Renal pelvis (tissue), 4 donors: ENCODE measurements around the gene ADARB2. TPM values are rescaled to one million over a fixed set of nuclear protein-coding genes. Genes with fewer than 3 reads are reported as not detected.

Experiments
- DNase-seq: peaks from one replicate; pipeline ENCODE4 v3.0.0-alpha.2; 2013
- polyA plus RNA-seq, 3 donors: library from polyadenylated mRNA; unstranded; fragments of 120-200 nt; gene quantifications; one replicate each; pipeline ENCODE4 v1.2.1, GENCODE V29; 2013; ENCODE audit not compliant: insufficient read length in 3 of 3

The ADARB2 gene
- polyA plus RNA-seq, 3 donors: 0.62 to 3.0 (median 1.1) TPM

- no peak for DNase-seq
Observed at GRCh38 chr10:1137499-1138163, 599.7 kb downstream of the ADARB2 start.

- no peak for DNase-seq
Observed at GRCh38 chr10:1136268-1136667, 601.1 kb downstream of the ADARB2 start.

DNA sequence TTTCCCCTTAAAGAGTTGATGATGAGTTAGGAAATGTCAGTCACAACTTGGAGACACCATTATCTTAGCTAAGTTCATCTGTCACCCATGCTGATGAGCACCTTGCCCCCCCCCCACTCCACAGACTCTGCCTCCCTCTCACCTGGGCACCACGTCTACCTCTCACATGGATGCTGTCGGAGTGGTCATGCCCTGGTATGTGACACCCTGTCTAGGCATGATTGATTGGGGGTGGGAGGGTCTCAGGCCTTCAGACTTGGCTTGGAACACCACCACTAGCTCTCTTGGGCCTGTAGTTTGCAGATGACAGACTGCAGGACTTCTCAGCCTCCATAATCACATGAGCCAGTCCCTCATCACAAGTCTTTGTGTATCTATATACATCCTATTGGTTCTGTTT is 603.2 kb downstream of the ADARB2 start:
- DNase-seq: no peak

DNA sequence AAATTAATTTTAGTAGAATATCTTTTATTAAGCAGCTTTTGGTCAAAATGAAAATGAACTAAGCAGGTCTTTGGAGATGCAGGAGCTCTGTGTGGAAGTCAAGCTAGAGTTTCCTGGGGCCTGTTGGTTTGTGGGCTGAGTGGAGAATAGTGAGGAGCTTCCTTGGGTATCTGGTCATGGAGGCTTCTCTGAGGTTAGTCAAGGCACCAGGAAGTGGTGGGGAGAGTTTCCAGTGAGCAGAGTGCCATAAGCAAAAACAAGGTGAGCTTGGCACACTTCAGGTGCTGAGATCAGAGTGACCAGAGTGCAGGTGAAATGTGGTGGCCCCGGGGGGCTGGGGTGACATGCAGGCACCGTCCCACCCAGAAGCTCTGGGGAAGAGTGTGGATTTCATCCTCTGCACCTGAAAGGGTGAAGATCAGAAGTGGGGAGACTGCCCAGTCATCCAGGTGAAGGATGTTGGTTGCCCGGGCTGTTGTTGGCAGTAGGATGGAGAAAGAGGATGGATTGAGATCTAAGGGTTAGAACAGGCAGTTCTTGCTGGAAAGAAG is 603.8 kb downstream of the ADARB2 start:
- no peak for DNase-seq

GRCh38 chr10:1132584-1132983 is 604.7 kb downstream of the ADARB2 start:
- DNase-seq: no peak

GRCh38 chr10:1130995-1131790 is 606.1 kb downstream of the ADARB2 start:
- DNase-seq: no peak

DNA sequence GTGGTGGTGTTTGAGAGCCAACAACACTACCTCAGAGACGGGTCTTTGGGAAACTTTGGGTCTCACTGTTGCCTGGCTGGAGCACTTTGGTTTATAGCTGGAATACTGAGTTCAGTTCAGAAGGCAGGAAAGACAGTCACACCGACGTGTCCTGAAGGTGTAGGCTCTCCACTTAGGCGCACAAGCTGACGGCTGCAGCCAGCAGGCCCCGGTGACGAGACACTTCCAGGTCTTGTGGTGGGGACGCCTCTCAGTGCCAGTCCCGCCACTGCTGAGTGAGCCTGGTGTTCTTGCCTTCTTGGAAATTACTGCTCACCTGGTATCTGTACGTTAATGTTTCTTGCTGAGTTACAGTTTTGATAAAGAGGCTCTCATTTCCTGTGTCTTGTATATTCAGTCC is 607.1 kb downstream of the ADARB2 start:
- DNase-seq: no peak

DNA sequence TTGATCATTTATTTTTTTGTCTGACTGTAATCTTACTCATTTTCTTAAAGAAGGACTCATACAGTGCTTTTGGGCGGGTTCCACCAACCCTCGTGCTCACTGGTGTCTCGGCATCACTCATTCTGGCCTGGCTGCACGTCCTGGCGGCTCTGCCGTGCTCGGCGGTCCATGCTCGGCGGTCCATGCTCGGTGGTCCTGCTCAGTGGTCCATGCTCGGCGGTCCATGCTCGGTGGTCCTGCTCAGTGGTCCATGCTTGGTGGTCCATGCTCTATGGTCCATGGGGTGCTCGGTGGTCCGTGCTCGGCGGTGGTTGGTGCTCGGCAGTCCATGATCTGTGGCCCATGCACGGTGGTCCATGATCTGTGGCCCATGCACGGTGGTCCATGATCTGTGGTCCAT is 608.7 kb downstream of the ADARB2 start:
- DNase-seq: no peak

GRCh38 chr10:1128115-1128514 is 609.2 kb downstream of the ADARB2 start:
- no peak for DNase-seq

GRCh38 chr10:1127629-1128028 is 609.7 kb downstream of the ADARB2 start:
- DNase-seq: no peak
